ENCODE results near the gene HPSE2.
"Not testable (repeated sequence)": the region's sequence is repeated elsewhere in the genome, so short reads cannot be mapped to it uniquely, and the experiment has no call there.

Gene HPSE2

DNA sequence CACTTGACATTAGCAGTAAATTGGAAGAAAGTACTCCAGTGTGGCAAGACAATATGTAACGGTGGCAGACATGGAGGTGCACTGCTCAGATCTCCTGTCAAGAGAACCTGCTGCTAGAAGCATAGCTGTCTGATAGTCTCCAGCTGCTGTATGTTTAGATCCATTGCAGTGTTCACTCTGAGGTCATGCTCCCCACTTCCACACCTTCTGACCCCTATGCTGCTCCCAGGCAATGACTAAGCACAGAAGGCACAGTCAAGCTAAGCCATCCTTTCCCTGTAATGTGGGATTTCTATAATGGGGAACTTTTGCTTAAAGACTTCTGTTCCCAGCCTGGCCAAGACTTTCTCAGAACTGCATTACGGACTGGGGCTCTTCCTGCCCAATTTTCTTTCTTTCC lies 315.8 kb downstream of the HPSE2 start:
- no peak for DNase-seq (ENCODE audit: low spot score)

DNA sequence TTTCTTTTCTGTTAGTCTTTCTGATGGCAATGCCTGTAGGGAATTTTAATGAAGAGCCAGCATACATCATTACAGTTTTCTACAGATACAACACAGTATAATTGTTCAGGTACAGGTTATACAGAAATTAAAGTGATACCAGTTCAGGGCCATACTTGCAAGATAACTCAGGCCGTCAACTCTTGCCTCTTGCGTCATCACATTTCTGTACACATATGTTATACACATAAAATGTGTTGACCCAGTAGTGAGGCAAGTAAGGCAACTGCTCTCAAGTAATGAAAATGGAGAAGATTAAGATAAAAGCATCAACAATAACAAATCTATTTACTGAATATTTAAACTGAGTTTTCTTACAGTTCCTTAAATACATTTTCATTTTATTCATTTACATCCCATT lies 317.8 kb downstream of the HPSE2 start:
- DNase-seq (ENCODE audit: low spot score) = no peak

DNA sequence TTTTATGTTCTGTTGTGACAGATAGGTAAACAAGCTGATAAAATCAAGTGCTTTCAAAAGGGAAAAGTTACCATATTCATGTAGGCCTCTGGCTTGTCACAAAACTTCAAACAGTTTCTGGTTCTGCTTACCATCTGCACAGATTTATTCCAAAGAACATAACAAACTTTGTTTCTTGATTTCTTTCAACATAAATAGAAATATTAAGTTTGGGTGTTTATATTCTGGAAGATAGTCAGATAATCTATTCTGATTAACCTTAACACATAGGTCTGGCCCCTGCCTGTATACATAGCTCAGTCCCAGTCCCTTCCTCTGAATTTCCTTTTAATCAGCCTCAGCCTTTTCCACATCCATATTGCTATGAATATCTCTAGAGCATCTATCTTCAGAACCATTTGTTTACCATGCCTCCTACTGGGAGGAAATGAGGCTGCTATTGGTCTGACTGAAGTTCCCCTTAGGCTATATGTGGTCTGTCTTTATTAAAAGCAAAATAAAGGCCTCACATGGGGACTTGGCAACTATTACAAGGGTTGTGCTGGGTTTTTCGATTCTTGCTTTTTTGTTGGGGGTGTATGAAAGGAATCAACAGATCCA lies 319.0 kb downstream of the HPSE2 start:
- DNase-seq (ENCODE audit: low spot score) = peak; percentile 3

DNA sequence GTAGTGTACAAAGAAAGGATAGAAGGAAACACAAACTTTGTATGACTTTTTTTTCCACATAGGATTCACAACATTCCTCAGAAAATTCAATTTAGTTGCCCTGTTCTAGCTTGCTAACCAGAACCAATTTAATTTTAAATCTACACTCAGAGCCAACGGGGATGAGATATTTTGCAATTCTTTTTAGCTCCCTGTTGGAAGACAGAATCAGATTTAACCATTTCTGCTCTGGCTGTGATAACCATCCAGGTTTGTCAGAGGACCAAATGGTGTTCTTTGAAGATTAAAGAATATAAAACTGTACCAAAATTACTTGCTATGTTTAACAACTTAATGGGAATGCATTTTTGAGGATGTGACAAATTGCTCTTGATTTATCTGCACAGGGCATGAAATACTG lies 319.7 kb downstream of the HPSE2 start:
- no peak for DNase-seq (ENCODE audit: low spot score)

DNA sequence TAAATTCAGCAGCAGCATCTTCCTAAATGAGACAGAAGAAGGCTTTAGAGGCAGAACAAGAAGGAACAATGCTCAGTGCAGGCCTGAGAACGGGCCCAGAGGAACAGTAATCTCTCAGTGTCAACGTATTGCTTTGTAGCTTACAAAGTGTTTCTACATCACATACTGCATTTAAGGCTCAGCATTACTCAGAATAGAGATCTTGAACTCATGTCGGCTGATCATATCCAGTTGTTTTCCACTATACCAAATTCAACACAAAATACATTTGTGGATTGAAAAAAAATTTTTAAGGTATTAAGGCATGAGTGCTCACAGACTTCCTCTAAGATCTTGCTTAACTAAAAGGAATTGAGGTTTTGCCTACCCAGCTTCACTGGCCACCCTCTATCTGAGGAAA lies 325.1 kb downstream of the HPSE2 start:
- no peak for DNase-seq (ENCODE audit: low spot score)

DNA sequence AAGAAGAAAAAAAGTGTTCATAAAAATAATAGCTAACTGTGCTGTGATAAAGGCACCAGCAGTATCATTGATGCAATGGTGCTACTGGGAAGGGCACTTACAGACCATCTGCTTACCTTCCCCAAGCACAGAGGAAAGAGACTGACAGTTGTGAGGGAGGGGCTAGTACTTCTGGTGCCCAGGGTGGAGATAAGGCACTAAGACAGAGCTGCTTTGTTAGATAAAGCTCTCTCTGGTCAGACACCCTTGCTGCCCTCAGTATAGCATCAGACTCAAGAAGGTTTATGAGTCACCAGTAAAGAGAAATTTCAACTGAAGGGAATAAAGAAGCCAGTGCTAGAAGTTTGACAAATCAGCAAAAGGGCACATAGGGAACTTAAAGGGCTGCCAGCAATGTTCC lies 325.6 kb downstream of the HPSE2 start:
- DNase-seq (ENCODE audit: low spot score) = no peak

DNA sequence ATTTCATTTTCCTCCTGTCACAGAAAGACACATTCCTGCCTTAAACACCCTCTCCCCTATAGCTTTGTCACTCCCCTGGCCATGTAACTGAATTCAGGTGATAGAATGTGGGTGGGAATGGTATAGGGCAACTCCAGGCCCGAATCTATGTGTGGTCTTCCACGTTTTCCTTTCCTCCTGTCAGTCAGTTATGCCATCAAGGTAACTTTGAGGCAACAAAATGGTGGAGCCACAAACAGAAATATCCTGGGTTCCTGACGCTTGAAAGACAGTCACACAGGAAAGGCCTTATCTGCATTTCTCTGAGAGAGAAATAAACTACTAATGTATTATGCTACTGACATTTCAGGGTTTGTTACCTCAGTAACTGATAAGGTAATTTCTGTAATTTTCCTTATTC lies 326.8 kb downstream of the HPSE2 start:
- DNase-seq (ENCODE audit: low spot score) = no peak

DNA sequence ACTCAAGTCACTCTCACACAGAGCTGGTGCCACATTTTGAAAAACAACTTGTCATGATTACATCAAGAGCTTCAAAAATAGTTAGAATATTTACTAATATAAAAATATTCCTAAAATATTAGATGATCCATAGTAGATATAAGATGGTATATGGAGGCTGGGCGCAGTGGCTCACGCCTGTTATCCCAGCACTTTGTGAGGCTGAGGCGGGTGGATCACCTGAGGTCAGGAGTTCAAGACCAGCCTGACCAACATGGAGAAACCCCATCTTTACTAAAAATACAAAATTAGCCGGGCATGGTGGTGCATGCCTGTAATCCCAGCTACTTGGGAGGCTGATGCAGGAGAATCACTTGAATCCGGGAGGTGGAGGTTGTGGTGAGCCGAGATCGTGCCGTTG lies 327.4 kb downstream of the HPSE2 start:
- not testable (repeated sequence) for DNase-seq (ENCODE audit: low spot score)

DNA sequence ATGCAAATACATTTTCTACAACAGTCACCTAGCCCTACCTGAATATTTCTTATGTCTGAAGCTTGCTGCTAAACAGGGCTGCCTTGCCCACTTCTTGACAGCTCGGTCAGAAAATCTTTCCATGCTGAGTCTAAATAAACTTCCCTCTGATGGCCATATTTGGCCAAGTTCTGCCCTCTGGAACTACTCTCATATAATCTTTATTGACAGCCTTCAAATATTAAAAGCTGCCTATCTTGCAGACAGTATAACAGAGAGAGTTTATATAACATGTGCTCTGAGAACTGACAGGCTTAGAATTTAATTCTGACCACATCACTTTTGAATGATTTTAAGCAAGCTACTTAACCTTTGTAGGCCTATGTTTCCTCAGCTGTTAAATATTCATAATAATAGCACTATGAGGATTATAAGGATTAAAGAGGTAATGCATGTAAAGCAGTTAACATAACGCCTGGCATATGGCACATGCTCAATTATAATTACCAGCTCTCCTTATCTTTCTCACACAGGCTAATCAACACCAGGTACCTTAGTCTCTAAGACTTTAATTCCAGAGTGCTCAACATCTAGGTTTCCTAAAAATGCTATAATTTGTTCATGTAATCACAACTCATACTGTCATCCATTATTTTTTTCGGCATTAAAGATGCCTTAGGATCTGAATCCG lies 334.1 kb downstream of the HPSE2 start:
- no peak for DNase-seq (ENCODE audit: low spot score)

DNA sequence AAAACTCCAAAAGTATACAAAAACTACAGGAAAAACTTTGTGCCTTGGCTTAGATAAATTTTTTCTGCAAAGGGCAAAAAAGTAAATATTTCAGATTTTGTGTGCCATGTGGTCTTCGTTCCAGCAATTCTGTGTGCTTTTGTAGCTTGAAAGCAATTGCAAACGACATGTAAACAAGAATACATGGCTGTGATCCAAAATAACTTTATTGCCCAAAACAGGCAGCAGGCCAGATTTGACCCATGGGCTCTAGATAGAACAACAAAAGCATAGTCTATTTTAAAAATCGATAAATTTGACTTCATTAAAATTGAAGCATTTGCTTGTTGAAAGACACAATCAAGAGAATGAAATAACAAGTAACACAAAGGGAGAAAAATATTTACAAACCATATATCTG lies 336.6 kb downstream of the HPSE2 start:
- no peak for DNase-seq (ENCODE audit: low spot score)

DNA sequence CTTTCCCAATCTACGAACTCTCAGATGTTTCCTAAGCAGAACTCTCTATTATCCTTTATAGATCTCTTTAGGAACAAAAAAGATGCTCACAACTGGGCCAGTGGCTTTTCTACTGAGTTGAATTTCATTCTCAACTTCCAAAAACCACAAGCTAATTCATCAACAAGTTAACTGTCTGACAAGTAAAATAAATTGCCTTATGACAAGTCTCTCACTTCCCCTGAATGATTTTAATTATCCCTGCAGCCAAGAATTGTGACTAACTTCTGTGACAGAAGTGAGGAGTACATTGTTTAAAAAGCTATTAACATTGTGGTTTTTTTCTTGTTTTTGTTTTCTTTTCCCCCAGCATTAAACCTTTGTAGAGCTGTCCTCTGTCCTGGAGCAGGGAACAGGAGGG lies 343.1 kb downstream of the HPSE2 start:
- no peak for DNase-seq (ENCODE audit: low spot score)

DNA sequence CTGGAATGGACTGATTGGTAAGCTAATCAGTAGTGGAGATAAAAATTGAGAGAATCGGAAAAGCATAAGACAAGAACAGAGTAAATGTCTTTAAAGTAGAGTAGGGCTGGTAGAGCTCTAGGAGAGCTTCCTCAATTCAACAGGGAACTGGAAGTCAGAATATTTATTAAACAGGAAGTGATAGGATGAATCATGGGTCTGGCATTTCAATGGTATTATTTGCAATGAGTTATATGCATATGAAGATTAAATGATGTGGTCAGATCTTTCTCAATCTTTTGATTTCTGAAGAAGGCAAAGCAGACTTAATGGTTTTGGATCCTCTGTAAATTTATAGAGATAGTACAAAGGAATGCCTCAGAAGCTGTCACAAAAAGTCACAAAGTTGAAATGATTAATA lies 349.0 kb downstream of the HPSE2 start:
- DNase-seq (ENCODE audit: low spot score) = peak; percentile 9

DNA sequence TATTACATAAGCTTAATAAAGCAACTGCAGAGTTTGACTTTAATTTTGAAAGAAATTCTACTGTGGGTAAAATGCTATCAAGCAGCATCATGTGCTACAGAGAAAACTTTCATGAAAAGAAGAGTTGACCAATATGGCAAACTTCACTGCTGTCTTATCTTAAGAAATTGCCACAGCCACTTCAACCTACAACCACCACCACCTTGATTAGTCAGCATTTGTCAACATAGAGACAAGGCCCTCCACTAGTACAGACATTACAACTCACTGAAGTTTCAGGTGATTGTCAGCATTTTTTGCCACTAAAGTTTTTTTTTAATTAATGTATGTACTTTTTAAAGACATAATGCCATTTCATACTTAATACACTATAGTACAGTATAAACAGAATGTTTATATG lies 350.3 kb downstream of the HPSE2 start:
- DNase-seq (ENCODE audit: low spot score) = no peak

DNA sequence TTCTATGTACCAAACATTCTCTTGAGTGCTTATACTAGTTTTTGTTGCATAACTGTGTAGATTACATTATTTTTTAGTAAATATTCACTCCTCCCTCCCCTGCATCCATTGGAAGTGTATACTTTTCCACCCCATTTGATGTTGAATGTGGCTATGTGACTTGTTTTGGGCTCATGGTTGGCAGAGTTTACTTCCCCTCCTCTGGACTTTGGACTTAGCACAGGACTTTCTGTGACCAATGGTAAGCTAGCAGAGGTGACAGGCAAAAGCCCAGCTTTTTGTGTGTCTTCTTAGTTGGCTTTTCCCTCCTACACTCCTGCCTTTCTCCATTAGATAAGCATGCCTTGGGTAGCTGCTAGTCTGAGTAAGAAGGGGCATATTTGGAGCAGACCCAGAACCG lies 353.9 kb downstream of the HPSE2 start:
- no peak for DNase-seq (ENCODE audit: low spot score)

DNA sequence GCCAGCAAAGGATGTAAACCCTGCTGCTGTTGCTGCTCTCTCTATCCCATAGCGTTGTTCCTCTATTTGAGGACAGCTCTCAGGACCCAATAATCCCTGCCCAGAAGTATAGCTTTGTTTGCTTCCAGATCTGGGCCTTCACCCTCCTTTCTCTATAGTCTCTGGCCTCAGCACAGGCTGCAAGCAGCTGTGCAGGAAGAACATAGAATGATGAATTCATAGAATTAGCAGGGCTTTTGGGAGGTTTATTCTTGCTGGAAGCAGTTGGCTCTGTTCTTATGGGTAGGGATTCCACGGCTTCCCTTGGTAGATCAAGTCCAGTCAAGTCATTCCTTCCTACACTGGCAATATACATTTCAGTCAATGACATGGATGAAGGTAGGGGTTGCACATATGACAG lies 354.7 kb downstream of the HPSE2 start:
- DNase-seq (ENCODE audit: low spot score) = no peak

DNA sequence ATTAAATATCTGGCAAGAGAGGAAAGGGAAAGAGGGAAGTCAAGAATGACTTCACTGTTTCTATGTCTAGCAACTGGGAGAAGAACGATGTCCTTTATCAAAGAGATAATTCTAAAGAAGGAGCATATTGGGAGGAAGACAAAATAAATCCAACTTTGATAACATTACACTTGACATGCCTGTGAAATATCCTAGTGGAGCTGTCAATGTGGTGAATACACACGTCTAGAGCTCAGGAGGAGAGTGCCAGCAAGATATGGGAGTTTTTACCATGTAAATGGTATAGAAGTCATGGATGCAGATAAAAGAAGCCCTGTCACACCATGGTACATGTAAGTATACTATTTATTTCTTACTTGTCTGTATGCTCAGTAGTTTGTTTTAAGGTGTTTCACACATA lies 356.7 kb downstream of the HPSE2 start:
- DNase-seq (ENCODE audit: low spot score) = no peak

DNA sequence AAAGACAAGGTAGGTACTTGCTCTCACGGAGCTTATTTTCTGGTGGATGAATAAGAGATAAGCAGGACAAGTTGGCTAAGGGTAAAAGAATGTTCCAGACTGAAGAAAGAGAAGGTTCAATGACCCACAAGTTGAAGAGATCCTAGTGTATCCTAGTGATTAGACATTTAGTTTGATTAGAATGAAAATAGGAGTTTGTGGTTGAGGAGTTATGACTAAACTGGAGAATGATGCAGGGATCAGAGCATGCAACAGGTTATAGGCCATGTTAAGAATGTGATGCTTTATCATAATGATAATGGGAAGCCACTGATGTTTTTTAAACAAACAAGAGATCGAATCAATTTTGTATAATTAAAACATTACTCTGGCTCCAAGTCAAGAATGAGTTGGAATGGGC lies 357.2 kb downstream of the HPSE2 start:
- DNase-seq (ENCODE audit: low spot score) = no peak

DNA sequence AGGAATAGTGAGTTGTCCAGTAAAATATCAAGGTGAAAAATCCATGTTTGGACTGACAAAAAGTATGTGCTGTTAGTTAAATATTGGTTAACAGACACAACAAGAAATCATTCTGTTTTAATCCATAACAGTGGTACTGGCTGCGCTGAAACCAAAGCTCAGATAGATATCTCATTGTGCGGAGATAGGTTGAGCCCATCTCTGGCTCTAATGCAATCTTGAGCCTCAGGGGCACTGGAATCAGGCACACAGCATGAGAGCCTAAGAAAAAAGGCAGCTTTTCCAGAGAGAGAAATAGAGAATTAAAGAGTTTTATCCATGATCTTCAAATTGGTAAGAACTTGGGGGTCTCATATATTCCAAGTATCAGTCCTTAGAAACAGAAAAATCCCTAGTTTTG lies 373.7 kb downstream of the HPSE2 start:
- no peak for DNase-seq (ENCODE audit: low spot score)

DNA sequence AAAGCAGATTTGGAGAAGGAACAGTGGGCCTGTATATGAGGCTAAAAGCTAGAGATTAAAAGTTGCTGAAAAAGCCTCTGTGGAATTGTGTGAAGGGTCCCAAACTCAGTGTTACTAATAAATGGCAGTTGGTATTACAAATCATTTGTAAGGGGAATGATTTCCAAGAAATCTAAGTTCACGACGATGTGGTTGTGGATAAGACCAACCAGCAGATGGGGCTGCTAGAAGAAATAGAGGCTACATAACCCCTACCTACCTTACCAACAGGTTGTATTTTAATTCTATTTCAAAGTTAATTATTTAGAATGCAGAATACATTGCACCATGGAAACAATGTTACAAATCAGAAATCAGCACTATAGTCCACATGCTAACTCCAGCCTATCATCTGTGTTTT lies 377.1 kb downstream of the HPSE2 start:
- DNase-seq (ENCODE audit: low spot score) = no peak

DNA sequence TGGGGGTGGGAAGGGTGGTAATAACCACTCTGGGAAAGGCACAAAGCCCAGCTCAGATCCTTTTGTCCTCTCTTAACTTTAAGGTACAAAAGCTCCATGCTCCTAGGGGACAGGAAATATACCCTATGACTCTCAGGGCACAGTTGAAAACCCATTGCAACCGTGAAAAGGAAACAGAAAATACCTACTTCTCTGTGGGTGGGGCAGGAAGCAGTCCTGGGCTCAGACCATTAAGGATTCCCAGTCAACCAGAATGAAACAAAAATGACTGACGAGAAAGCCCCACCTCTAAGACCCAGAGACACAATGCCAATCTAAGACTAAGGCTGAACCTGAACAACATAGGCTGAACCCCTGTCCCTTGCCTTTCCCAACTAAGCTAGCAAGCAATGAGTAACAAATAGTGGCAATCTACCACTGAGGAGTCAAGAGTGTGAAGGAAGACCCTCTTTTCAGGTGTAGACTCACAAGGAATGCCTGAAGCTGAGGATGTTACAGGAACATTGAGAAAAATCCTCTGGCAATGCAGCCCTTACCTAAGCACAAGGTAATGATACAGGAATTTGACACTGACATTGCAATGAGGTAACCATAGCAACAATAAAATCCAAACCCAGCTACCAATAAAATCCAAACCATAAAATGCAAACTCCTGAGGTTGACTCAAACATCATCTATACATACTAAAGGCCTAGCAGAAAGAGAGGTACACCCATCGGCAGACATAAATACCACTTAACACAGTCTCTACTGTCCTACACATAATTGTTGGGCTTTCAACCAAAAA lies 380.1 kb downstream of the HPSE2 start:
- DNase-seq (ENCODE audit: low spot score) = no peak

DNA sequence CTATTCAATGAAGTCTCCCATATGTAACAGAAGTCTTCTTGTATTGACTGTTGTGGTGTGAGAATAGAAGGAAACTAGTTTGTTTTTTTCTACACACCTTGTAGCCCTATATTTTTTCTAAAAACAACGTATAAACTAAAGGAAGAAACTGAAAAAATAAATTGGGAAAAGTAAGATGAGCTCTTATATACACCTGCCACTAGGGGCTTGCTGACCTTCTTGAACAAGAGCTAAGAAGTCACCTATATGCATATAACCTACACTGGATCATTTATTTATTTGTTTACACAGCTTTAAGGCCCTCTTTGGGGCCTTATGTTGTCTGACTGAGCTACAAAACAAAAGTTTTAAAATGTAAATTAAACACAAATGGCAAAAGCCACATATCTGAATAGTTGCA lies 383.0 kb downstream of the HPSE2 start:
- peak; percentile 9 for DNase-seq (ENCODE audit: low spot score)

DNA sequence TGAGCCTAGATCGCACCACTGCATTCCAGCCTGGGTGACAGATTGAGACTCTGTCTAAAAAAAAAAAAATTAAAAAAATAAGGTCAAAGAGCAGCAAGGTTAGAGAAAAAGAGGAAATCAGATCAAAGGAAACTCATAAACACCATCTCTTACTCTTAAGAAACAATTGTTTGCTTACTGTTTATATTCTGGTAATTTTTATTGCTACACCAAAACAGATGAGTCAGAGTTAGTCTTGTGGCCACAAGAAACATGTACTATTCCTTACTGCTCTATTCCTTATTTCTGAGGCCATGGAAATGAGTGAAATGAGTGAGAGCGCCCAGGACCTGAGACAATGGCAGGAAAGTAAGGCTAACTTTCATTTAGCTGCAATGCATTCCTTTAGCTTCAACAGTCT lies 387.3 kb downstream of the HPSE2 start:
- peak; percentile 34 for DNase-seq (ENCODE audit: low spot score)

DNA sequence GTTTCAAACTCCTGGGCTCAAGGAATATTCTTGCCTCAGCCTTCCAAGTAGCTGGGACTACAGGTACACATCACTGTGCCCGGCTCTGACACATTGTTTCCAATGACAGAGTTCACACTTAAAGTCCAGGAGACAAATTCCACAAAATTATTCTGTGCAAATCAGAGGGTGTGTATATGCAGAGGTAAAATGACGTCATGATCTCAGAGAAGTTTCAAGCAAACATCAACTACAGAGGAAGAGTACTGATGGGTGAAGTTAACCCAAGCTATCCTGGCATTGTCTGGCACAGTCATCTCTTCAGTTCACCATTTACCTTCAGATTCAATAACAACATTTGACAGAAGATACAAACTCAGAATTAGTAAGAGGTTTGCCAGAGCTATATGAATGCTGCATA lies 388.9 kb downstream of the HPSE2 start:
- no peak for DNase-seq (ENCODE audit: low spot score)

DNA sequence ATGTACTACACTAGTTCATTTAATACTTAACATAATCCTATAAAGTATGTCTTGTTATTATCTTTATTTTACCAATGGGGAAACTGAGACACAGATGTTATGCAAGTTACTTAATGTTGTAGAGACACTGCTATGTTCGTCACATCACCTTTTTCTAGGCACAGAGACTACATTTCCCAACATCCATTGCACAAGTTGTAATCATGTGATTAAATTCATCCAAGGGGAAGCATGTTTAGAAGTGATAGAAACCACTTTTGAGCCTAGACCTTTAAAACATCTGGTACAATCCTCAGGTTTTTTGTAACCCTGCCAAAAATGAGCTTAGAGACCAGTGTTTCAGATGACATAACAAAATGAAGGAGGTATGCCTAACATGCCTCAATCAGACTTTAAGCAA lies 402.1 kb downstream of the HPSE2 start:
- no peak for DNase-seq (ENCODE audit: low spot score)
